Endothelial cell of umbilical vein (primary cell): ENCODE data around the gene MUC22. TPM values are rescaled to one million over a fixed set of nuclear protein-coding genes. Genes with fewer than 3 reads are reported as not detected.
A peak's percentile ranks its signal among the peaks of the same experiment; 100 is the strongest.

ENCODE experiments used
- BruUV-seq: library from RNA; stranded (reverse); fragments of 400-500 nt; replicated peaks from 2 replicates; lab custom pipeline; 2021; lab: Mats Ljungman, UMichigan
- CTCF ChIA-PET: fragments of 300-600, 350-600 bp; sonication (Branson Sonifier 250); formaldehyde crosslinking; loops from one replicate; lab custom pipeline; 2021; ENCODE audit warnings: antibody characterized with exemption, inconsistent platforms; lab: Charles Lee
- POLR2A ChIA-PET: fragments of 300-600, 350-600 bp; sonication (Branson Sonifier 250); formaldehyde crosslinking; loops from one replicate; lab custom pipeline; 2021; ENCODE audit warnings: antibody characterized with exemption, inconsistent platforms; lab: Charles Lee
- DNase-seq: peaks from one replicate; pipeline ENCODE4 v3.0.0-alpha.2; 2011; ENCODE audit warnings: low read depth, low spot score
- FAIRE-seq: peaks from 2 replicates; lab custom pipeline; 2011; peaks lifted over from hg19 to GRCh38; lab: Jason Lieb, UNC
- H2AFZ ChIP-seq: 2 replicates; pipeline ENCODE4 v1.6.0; 2012; ENCODE audit warnings: low read depth, low read length, control low read depth, inconsistent platforms
- H3K27ac ChIP-seq: 2 replicates; pipeline ENCODE4 v1.5.1; 2011; ENCODE audit warnings: low read depth, mild to moderate bottlenecking, control low read depth, low read length, moderate library complexity; ENCODE audit not compliant: insufficient read depth
- H3K27me3 ChIP-seq, 2 experiments: 2 replicates each; pipeline versions ENCODE4 v1.6.0 to v1.6.1; 2011; ENCODE audit warnings: low read length in 2 of 2, mixed read lengths in 1 of 2; ENCODE audit not compliant: control insufficient read depth in 2 of 2, insufficient read depth in 2 of 2
- H3K36me3 ChIP-seq, 2 experiments: 2 replicates in 1 of 2; 3 replicates in 1 of 2; pipeline ENCODE4 v1.5.1; 2011; ENCODE audit warnings: low read length in 2 of 2, mild to moderate bottlenecking in 1 of 2, moderate library complexity in 1 of 2; ENCODE audit not compliant: control insufficient read depth in 2 of 2, insufficient read depth in 2 of 2; ENCODE audit errors: extremely low read depth in 1 of 2
- H3K4me1 ChIP-seq: 3 replicates; pipeline ENCODE4 v1.5.1; 2011; ENCODE audit warnings: mild to moderate bottlenecking, low read length; ENCODE audit not compliant: control insufficient read depth, insufficient read depth; ENCODE audit errors: extremely low read depth
- H3K4me2 ChIP-seq: 2 replicates; pipeline ENCODE4 v1.6.1; 2011; ENCODE audit warnings: low read length, control low read depth, mixed read lengths; ENCODE audit not compliant: insufficient read depth
- H3K4me3 ChIP-seq, 3 experiments: fragments of 200-600 bp in 1 of 3; sonication (generic), shearing (Covaris generic) in 1 of 3; replicated peaks in 1 of 3; 2 replicates each; pipeline ENCODE4 v1.5.1; 2011 to 2016; ENCODE audit warnings: control low read depth in 3 of 3, low read length in 3 of 3, mild to moderate bottlenecking in 2 of 3, inconsistent platforms in 1 of 3, low read depth in 1 of 3, moderate library complexity in 1 of 3; ENCODE audit not compliant: insufficient read depth in 1 of 3
- H3K79me2 ChIP-seq: 2 replicates; pipeline ENCODE4 v1.6.0; 2012; ENCODE audit warnings: low read length, inconsistent platforms; ENCODE audit not compliant: control insufficient read depth, insufficient read depth
- H3K9ac ChIP-seq: replicated peaks from 2 replicates; pipeline ENCODE3; 2011; ENCODE audit warnings: low read length, control low read depth; ENCODE audit not compliant: insufficient read depth; ENCODE audit errors: extremely low read depth
- H3K9me1 ChIP-seq: replicated peaks from 3 replicates; pipeline ENCODE4 v1.6.0; 2011; ENCODE audit warnings: mild to moderate bottlenecking, low read length; ENCODE audit not compliant: control insufficient read depth, insufficient read depth; ENCODE audit errors: extremely low read depth
- H3K9me3 ChIP-seq: replicated peaks from 2 replicates; pipeline ENCODE4 v1.5.1; 2012; ENCODE audit warnings: low read length, inconsistent platforms; ENCODE audit not compliant: control insufficient read depth, insufficient read depth
- H4K20me1 ChIP-seq: replicated peaks from 2 replicates; pipeline ENCODE3; 2011; ENCODE audit warnings: mild to moderate bottlenecking, low read length; ENCODE audit not compliant: control insufficient read depth, insufficient read depth; ENCODE audit errors: extremely low read depth
- EZH2 ChIP-seq: IDR thresholded peaks from 2 replicates; pipeline ENCODE4 v1.6.1; 2012; ENCODE audit warnings: borderline replicate concordance, low read depth, mild to moderate bottlenecking, moderate library complexity, low read length, inconsistent platforms; ENCODE audit not compliant: severe bottlenecking
- FOS ChIP-seq: IDR thresholded peaks from 2 replicates; pipeline ENCODE4 v1.6.1; 2011; ENCODE audit warnings: mild to moderate bottlenecking, low read length, moderate library complexity, borderline replicate concordance; ENCODE audit not compliant: insufficient read depth
- GATA2 ChIP-seq: IDR thresholded peaks from 2 replicates; pipeline ENCODE4 v1.7.0; 2011; ENCODE audit warnings: low read depth, mild to moderate bottlenecking, moderate library complexity, mixed read lengths, low read length; ENCODE audit not compliant: insufficient read length, insufficient read depth
- JUN ChIP-seq: IDR thresholded peaks from 2 replicates; pipeline ENCODE4 v1.6.1; 2011; ENCODE audit warnings: borderline replicate concordance, low read depth; ENCODE audit not compliant: insufficient read length, insufficient read depth
- MYC ChIP-seq: IDR thresholded peaks from one replicate; pipeline ENCODE4 v1.6.1; 2011; ENCODE audit warnings: mild to moderate bottlenecking, low read depth, low read length
- POLR2A ChIP-seq: IDR thresholded peaks from 2 replicates; pipeline ENCODE4 v1.6.1; 2012; ENCODE audit warnings: low read depth, mild to moderate bottlenecking, control low read depth, low read length
- POLR2AphosphoS5 ChIP-seq: IDR thresholded peaks from 2 replicates; pipeline ENCODE4 v1.6.1; 2012; ENCODE audit warnings: low read depth, mild to moderate bottlenecking, control low read depth, low read length, moderate library complexity; ENCODE audit not compliant: insufficient read depth
- dilution Hi-C: fragments of 300-500 bp; cut with MboI; formaldehyde crosslinking; loops from one replicate; pipeline ENCODE4 v1.15.0; 2019; ENCODE audit warnings: low sequenced_read_pairs; ENCODE audit not compliant: extremely low pct_ligation_motif_present
- intact Hi-C: fragments of 100-400 bp; cut with micrococcal nuclease; formaldehyde crosslinking; loops from one replicate; pipeline ENCODE4 v1.10.0; 2022
- polyA plus RNA-seq, 4 experiments: library from polyadenylated mRNA; depleted of rRNA in 3 of 4; stranded (reverse) in 3 of 4; unstranded in 1 of 4; fragments of >200 nt; gene quantifications; 2 replicates each; pipeline versions ENCODE4 v1.2.1 to v1.2.3, GENCODE V29; 2011 to 2012; ENCODE audit warnings: missing spikeins in 1 of 4
- total RNA-seq: library from RNA; stranded (reverse); gene quantifications from 2 replicates; pipeline ENCODE4 v1.2.3, GENCODE V29; 2021
- TF ChIP-seq, protein P1 (sequence below): IDR thresholded peaks from 2 replicates; pipeline ENCODE4 v1.6.1; 2011; ENCODE audit not compliant: insufficient read depth, insufficient read length
- TF ChIP-seq, protein P2 (sequence below), 2 donors: IDR thresholded peaks; 1 replicate in 1 of 2; 2 replicates in 1 of 2; pipeline ENCODE4 v1.5.1; 2011; ENCODE audit warnings: low read length in 2 of 2, mild to moderate bottlenecking in 2 of 2, moderate library complexity in 2 of 2, control low read depth in 1 of 2, inconsistent platforms in 1 of 2, low read depth in 1 of 2; ENCODE audit not compliant: insufficient read depth in 1 of 2; ENCODE audit errors: extremely low read depth in 1 of 2

MUC22 gene
- total and polyA plus RNA-seq, 2 donors (not counting 3 experiments of a cell fraction or from before 2014, with no cell fraction given), result not detected

GRCh38 chr6:31005249-31006020 is 4.8 kb upstream of the MUC22 start:
- H3K9me3 ChIP-seq, result no peaks in the 10 kb centered on the region
- no peaks in the 10 kb centered on the region for H3K4me1 ChIP-seq
- no peaks in the 10 kb centered on the region for H3K79me2 ChIP-seq
- no peak overlapping the region for H3K4me3 ChIP-seq
- no peak overlapping the region for H3K4me2 ChIP-seq
- FAIRE-seq, result no peak
- CTCF ChIA-PET, result no interaction called here
- dilution Hi-C loops, result no loop called here
- no peak overlapping the region for H3K9ac ChIP-seq
- BruUV-seq, result no TSS peak
- TF ChIP-seq EZH2 (no peak), POLR2AphosphoS5 (no peak), MYC (no peak), JUN (no peak), POLR2A (no peak), FOS (no peak), GATA2 (no peak)
- TF ChIP-seq, protein P1, sequence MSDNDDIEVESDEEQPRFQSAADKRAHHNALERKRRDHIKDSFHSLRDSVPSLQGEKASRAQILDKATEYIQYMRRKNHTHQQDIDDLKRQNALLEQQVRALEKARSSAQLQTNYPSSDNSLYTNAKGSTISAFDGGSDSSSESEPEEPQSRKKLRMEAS, result no peak
- TF ChIP-seq, protein P2, sequence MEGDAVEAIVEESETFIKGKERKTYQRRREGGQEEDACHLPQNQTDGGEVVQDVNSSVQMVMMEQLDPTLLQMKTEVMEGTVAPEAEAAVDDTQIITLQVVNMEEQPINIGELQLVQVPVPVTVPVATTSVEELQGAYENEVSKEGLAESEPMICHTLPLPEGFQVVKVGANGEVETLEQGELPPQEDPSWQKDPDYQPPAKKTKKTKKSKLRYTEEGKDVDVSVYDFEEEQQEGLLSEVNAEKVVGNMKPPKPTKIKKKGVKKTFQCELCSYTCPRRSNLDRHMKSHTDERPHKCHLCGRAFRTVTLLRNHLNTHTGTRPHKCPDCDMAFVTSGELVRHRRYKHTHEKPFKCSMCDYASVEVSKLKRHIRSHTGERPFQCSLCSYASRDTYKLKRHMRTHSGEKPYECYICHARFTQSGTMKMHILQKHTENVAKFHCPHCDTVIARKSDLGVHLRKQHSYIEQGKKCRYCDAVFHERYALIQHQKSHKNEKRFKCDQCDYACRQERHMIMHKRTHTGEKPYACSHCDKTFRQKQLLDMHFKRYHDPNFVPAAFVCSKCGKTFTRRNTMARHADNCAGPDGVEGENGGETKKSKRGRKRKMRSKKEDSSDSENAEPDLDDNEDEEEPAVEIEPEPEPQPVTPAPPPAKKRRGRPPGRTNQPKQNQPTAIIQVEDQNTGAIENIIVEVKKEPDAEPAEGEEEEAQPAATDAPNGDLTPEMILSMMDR (IDR thresholded peaks at IDR 0.05; ENCODE audit: extremely low read depth in 1 of 2, insufficient read depth in 1 of 2, low read depth in 1 of 2, low read length in 2 of 2), result no peak
- H3K27ac ChIP-seq, result no peak overlapping the region
- H2AFZ ChIP-seq, result no peak overlapping the region
- POLR2A ChIA-PET, result no interaction called here
- peaks cover 23 to 27% of the 10 kb centered on the region in 2 experiments for H3K27me3 ChIP-seq
- DNase-seq, result peak; percentile 51
- H4K20me1 ChIP-seq, result no peaks in the 10 kb centered on the region
- no peaks in the 10 kb centered on the region for H3K36me3 ChIP-seq
- no peaks in the 10 kb centered on the region for H3K9me1 ChIP-seq
- intact Hi-C loops, result no loop called here
